CD4-positive, alpha-beta T cell treated with Interleukin-17A for 1 hour (primary cell): ENCODE data around the gene EMX1.
"Not testable (repeated sequence)": the region's sequence is repeated elsewhere in the genome, so short reads cannot be mapped to it uniquely, and the experiment has no call there.

Source experiments
- DNase-seq: peaks from one replicate; pipeline ENCODE4 v3.0.0-alpha.2; 2020

EMX1 gene

DNA sequence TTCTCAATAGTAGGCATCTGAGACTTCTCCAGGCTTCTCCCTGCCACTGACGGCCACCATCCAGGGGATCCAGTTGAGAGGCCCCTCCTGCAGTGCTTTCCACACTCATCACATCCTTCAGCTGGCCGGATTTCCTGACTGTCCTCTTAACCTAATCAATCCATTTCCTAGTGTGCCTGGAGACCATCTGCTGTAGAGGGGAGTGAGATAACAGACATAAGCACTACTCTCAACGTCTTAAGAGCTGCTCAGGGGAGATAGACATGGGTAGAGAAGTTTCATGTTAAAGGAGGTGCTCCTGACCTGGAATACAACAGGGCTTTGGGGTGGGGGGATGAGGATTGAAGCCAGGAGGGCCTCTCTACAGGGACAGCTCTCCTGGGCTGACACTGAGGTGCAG, 15.9 kb upstream of the EMX1 start:
- no peak for DNase-seq

DNA sequence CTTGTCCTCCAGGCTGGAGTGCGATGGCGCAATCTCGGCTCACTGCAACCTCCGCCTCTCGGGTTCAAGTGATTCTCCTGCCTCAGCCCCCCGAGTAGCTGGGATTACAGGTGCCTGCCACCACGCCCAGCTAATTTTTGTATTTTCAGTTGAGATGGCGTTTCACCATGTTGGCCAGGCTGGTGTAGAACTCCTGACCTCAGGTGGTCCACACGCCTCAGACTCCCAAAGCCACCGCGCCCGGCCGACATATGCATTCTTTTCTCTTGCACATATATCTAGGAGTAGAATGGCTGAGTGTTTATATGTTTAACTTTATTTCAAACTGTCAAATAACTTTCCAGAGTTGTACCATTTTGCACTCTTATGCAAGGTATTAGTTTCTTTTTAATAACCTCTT, 9.9 kb upstream of the EMX1 start:
- DNase-seq = not testable (repeated sequence)

DNA sequence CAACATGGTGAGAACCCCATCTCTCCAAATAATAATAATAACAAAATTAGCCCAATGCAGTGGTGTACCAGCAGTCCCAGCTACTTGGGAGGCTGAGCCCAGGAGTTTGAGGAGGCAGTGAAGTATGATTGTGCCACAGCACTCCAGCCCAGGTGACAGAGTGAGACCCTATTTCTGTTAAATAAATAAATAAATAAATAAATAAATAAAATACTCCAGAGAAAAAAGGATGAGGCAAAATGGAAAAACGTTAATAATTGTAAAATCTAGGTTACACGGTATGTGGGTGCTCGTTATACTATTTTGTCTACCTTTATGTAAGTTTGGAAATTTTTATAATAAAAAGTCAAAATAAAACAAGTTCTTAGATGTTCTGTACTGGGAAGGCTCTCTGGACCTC, 8.6 kb upstream of the EMX1 start:
- no peak for DNase-seq

DNA sequence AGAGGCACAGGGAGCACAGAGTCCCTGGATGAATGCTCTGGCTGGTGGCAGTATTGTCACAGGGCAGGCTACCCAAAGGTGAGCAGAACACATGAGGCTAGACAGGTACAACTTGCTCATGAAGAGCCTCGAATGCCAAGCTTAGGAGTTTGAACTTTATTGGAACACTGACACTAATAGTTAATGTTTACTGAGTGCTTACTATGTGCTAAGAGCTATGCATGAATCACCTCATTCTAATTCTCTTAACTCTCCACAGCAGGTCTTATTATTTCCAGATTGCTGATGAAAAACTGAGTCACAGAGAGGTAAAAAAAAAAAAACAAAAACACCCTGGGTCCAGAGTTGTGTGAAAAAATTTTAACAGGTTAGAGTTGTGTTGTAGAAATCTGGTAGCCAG, 6.1 kb upstream of the EMX1 start:
- no peak for DNase-seq

DNA sequence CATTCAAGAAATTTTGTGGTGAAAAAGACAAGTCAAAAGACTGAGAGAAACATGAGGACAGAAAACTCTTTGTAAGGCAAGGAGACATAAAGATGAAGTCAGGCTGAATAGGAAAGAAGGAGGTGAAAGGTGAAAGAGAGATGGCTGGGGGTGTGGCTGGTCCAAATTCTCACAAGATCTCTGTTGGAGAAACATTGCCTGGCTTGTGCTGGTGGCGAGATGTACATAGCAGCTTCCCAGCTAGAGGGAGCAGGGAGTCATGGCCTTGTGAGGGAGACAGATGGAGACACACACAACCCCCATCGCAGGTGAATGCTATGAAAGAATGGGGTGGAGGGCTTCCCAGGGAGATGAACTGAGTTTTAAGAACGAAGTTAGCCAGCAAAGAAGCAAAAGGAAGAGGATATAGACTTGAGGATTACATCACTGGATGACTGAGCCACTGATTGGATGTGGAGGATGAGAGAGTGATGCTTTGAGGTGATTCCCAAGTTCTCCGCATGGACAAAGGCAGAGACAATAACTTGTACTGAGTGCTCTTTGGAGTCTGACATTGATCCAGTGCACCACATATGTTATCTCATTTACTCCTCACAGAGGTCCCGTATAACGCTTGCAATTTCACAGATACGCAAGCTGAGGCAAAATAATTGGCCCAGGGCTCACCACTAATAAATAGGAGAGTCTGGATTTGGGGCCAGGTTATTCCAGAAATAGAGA, 3.7 kb upstream of the EMX1 start:
- no peak for DNase-seq

DNA sequence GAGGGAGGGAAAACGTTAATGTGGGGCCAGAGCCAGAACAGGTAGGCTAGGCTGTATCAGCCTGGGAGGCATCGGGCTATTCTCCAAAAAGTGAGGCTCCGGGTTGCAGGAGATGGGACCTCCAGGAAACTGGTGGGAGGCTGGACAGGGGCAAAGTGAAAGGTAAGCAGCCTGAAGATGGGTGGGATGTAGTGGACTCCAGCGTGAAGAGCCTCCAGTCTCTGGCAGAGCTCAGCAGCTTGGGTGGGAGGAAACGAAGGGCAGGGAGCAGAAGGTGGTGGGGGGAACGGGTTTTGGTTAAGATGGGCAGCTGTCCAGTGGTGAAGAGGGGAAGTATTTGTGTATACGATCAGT, 3.1 kb upstream of the EMX1 start:
- DNase-seq = no peak

DNA sequence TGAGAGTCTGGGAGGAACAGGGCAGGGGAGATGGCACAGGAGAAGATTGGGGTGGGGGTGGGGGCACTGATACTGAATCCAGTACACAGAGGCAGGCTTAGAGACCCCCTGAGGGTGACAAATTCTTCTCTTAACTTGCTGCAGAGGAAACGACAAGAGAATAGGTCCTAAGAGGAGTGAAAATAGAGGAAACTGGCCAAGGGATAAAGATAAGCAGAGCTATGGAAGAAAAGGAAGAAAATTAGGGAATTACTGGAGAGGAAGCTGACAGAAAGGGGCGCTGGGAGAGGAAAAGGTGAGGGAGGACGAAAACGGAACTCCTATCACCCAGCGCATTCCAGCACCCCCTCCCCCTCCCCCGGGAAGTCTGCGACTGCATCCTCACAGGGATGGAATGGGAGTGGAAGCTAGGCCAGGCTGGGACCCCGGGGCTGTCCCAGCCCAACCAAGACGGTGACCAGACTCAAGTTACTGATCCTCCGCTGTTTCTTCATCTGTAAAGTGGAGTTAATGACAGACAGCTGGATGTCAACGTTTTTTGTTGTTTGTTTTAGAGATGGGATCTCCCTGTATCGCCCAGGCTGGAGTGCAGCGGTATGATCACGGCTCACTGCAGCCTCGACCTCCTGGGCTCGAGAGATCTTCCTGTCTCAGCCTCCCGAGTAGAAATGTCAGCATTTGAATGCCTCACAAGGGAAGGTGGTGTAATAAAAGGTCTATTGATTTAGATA, 2.6 kb upstream of the EMX1 start:
- DNase-seq = no peak

DNA sequence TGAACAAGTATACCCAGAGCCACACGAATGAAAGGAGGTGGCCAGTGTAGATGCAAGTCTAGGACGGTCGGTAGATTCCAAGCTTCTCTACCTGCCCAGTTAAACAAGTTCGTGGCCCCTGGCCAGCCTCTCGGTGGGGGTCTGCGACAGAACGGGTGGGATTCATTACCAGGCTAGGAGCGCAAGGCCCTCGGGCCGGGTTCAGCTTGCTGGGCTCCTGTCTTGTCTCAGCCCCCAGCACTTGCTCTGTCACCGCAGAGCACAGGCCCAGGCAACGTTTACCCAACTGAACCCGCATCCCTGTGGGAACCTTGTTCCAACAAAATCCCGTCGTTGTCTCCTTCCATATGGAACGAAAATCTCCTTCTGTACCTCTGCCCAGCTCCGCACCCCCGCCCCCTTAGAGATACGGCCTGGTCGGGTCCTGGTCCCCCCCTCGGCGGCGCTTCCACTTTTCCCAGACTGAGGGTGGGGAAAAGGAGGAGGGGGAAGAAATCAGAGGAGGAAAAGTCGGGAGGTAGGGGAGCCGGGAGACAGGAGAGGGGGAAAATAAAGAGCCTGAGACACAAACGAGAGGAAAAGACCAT, 1.9 kb upstream of the EMX1 start:
- no peak for DNase-seq

DNA sequence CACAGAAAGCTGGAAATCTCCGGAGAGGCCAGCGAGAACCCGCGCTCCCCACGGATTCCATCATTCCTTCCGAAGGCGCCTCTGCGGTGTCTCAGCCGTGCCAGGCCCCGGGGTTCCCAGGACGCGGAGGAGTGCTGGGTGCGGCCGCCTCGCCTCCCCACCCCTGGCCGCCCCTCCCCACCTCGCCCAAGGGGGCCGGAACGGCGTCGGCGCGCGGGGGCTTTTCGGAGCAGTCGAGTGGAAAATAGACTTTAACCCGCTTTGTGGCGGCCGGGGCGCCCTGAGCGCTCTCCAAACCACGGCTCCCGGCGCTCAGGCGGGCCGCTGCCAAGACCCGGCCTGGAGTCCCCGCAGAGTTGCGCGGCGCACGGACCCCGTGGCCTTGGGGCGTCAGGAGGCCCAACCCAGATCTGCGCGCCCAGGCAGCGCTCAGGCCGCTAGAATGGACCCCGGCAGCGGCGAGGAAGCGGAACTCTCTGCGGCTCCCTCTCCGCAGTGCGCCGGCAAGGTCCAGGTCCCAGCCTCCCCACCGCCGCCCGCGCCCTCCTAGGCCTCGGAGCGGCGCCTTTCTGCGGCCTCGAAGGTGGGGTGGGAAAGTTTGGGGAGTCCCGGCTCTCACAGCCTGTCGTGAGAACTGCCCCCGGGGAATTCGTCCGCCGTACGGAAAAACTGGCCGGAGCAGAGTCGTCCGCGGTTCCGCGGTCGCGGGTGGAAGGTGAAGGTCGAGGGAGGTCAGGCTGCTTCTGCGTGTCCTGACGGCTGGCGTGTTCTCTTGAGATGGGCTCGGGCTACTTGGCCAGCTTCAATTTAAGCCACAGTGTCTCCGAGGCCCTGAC, 1.2 kb upstream of the EMX1 start:
- DNase-seq = peak; percentile 42

DNA sequence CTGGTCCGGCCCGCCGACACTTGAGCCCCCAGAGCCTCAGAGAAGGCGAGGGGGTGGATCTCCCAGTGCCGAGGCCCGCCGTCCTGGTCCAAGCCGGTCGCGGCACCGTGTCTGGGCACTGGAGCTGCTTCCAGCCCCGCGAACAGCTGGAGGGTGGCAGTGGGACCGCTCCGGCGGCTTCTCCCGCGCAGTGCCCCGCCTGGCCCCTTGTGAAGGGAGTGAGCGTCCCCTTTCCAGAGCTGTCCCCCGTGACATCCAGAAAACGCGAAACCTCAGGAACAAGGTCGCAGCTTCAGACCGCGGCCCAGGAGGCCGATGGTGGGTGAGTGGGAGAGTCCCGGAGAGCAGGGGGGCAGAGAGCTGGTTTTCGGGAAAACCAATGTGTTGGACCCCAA, 579 bp upstream of the EMX1 start:
- no peak for DNase-seq

DNA sequence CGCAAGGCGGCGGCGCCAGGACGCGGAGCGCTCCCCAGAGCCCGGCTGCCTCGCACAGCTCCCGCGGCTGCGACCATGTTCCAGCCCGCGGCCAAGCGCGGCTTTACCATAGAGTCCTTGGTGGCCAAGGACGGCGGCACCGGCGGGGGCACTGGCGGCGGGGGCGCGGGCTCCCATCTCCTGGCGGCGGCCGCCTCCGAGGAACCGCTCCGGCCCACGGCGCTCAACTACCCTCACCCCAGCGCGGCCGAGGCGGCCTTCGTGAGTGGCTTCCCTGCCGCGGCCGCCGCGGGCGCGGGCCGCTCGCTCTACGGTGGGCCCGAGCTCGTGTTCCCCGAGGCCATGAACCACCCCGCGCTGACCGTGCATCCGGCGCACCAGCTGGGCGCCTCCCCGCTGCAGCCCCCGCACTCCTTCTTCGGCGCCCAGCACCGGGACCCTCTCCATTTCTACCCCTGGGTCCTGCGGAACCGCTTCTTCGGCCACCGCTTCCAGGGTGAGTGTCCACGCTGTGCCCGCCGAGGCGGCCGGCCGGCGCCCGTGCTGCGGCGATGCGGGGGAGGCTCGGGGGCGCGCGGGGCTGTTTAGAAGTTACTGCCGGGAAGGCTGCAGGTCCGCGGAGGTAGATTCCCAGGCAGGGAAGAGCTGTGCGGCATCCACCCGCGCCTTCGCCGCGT, 696 bp downstream of the EMX1 start:
- no peak for DNase-seq

DNA sequence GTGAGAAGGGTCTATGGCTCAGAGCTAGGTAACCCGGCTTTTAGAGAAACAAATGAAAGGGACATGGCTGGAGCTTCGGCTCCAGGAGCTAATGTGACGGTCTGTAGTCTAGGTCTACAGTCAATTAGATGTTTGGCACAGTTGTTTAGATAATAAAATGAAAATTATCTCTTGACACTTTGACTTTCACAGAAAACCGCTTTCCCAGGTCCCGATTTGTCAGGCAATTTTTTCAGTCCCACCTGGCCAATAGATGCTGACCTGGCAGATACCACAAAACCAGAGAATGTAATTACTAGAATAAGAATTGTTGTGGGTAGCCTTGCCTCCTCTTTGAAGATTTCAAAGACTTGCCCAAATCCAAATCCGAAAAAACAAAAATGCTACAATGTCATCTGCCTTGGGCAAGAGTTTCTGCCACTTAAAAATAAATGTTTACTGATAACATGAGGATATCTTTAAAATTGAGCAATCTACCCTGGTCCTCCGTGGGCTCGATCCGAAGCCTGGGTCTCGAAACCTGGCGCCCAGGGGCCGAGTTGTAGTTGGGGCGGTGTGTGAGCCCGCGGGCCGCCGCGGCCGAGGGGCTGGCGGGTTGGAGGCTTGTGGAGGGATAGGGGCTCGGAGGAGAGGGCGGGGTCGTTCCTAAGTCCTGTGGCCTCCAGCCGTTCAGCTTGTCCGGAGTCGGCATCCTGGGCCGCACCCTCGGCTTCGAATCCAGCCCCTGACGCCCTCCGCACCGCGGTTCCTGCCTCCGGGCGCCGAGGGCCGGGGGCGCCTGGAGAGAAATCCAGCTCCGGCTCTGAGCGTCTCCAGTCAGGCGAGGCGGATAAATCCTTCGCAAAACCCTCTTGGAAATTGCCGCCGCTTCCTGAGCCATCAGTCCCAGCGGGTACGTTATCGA, 2.3 kb downstream of the EMX1 start:
- DNase-seq = no peak

DNA sequence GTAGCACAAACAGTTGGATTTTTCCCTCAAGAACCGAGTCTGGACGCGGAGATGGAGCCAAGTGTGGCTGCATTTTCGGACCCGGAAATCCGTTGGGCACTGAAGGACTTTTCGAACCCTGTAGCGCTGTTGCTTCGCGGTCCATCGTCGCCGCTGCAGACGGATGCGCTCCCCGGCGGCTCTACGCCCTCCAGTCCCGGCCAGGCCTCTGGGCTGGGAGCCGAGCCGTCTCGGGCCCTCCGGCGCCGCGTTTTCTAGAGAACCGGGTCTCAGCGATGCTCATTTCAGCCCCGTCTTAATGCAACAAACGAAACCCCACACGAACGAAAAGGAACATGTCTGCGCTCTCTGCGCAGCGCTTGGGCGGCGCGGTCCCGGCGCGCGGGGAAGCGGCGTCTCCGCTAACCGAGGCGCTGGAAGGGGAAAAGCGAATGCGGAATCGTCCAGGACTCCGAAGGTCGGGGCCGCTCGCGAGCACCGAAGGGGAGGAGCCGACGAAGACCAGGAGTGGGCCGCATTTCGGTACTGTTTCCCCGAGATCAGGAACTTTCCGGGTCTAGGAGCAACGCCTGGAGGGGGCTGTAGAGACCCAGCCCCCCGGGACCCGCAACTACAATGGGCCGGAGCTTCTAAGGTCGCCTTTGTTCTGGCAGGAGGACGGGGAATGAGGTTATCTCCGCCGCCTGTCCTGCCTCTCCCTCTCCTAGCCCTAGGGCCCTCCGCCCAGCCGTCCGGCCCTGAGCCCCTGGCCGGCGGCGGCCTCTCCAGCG, 3.2 kb downstream of the EMX1 start:
- no peak for DNase-seq

DNA sequence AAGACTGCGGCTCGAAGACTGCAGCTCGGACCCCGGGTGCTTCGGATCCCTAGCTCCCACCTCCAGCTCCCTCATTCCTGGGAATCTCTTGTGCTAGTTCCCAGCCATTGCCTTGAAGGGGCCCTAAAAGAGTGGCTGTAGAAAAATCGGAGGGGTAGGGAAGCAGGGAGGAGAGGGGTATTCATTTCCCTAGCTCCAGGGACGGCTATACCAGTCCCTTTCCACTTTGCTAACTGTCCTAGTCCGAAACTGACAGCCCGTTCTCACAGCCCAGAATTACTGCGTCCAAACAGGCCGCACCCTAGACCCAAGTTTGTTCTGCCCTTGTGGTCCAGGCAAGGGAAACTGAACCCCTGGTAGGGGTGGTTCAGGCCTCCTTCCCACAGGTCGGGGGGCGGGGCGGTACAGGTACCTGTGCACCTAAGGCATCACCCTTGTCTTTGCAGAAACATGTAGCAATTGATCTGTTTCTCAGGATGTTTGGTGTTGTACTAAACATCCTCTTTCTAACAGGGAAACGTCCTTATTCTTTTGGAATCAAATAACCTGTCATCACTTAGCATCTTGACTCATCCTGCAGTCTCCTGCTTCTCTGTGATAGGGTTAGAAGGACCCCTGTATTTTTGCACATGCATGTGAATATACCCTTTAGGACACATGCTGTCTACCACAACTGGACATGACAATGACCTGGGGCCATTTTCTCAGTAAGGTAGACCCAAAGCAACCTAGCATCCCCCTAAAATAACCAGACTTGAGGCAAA, 4.0 kb downstream of the EMX1 start:
- DNase-seq = no peak

DNA sequence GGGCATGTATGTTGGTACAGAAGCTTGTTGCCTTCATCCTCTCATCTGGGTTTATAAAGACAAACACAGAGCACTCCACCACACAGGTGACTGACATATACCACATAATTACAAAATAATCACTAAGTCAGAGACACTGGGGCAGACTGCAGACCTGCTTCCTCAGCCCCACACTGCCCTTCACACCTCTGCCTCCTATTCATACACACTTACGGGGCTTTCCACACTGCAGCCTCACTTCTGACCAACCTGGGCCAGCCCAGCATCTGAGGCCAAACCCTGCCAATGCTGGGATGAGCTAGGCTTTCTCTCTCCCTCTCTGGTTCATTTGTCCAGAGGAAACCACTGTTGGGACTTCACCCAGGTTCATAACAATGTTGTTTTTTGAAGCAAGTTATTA, 4.5 kb downstream of the EMX1 start:
- DNase-seq = no peak

DNA sequence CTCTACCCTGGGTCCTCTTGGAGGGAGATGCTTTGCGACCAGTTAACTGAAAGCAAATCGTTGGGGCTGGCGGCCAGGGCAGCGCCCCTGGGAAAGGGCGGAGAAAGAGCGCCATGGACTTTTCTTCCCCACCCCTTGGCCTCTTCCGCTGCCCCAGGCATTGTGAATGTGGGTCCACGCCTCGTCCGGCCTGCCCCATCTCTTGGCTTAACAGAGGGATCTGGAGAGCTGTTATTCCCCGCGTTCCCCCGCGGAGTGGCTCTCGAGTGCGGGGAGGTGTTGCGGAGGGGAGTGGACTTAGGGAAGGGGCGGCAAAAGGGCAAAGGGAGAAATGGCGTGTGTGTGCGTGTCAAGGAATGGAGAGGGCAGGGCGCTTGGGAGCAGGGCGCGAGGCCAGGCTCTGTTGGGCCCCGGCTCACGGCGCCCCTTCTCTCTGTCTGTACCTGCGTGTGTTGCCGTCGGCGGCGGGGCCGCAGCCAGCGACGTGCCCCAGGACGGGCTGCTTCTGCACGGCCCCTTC, 6.6 kb downstream of the EMX1 start:
- no peak for DNase-seq

DNA sequence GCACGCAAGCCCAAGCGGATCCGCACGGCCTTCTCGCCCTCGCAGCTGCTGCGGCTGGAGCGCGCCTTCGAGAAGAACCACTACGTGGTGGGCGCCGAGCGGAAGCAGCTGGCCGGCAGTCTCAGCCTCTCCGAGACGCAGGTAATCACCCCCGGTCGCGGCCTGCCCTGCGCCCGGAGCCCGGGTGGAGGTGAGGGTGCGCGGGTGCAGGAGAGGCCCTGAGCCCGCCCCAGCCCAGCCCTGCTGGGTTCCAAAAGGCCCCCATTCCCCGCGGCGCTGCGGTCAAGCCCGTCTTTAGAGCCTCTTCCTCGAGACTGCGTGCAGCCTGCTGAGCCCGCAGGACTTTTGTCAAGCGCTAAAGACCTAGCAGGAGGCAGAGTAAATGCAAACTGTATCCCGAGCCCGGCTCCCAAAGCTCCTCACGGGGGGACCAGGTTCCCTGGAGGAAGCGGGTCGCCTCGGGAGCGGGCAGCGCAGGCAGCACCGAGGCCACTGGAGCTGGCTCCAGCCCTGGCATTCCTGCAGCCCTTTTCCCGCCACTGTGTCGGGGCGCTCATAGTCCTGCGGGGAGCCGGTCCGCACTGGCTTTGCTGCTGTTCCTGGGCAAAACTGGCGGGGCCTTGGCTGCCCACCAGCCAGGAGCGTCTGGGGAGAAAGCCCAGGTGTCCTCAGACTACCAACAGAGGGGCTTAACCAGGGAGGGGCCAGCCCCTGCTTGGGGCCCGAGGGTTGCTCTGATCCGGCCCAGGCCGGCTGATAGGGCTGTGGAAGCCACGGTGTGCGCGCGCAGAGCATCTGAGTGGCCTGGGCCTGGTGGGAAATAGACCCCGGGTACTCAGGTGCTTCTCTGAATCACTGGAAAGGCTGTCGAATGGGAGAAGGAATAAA, 7.3 kb downstream of the EMX1 start:
- no peak for DNase-seq

DNA sequence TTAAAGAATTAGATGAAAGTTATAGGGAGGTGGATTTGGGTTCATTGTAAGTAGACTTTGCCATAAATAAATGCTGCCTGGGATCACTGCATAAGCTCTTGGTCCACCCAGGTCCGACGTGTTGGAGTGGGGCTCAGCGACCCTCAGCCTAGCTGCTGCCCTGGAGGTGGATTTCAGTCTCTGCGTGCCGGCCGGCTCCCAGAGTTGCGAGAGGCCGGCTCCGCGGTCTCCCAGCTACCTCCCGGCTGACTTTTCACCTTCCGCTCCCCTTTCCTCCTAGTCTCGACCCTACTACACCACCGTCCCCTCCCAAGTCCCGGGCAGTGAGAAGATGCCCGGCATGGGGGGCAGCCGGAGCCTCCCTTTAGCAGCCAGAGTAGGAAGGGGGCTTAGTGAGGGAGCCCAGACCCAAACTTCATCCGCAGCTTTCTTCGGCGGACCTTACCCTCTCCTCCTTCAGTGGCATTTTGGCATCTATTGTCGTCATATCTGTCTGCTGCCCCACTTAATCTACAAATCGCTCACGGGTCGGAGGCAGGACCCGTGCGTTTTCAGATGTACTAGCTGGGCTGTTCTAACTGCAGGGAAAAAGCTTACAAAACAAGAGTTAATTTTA, 8.1 kb downstream of the EMX1 start:
- DNase-seq = no peak

DNA sequence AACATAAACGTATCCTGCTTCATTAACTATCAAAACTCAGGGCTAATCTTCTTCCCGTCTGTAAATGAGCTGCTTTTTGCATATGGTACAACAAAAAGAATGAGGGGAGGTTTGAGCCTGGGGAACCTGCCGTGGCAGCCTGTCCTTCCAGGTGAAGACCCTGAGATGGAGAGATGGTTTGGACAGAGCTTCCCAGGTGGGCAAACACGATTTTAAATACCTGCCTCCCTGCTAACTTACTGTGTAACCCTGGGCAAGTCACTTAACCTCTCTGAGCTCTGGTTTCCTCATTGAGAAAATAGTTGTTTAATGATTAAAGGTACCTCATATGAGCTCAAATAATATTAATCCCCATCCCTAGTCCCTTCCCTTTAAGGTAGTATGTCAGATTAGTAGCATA, 9.0 kb downstream of the EMX1 start:
- DNase-seq = no peak
